NCI-H446 (cell line): Measurements from ENCODE around the gene SH3RF1.

Experiments
- DNase-seq, 2 experiments: peaks; one replicate each; lab custom pipeline; 2025; lab: John Stamatoyannopoulos, UW

SH3RF1 gene

DNA sequence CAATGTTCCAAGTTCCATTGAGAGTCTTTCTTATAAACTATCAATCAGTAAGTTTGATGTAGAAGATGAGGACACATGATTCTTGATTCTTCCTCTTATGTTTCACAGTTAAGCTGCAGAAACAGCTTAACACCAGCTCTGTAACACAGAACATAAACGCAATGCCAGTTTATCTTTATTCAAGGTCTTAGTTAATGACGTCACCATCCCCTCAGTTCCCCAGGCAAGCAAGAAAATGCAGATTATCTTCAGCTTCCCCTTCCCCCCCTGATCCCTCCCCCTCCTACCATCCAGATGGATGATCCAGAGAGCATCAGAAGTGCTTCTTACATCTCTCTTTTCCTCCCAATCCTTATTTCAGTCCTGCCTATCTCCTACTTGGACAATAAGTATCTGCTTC lies 4.4 kb upstream of the SH3RF1 start:
- no peak for DNase-seq

DNA sequence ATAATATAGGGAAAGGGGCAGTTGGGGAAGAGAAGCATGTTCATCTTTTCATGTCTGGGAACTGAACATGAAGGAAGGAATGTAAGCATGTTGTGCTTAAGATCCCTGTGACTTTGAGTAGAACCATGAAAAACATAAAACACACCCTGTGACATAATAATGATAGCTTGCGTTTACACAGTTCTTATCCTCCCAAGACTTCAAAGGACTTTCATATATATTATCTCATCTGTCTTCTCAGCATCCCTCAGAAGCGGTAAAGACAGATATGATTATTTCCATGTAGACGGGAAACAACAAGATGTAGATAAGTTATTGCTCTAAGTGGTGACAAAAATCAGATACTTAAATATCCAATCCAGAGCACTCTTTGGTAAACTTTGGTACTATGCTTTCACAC lies 3.3 kb upstream of the SH3RF1 start:
- DNase-seq: no peak

DNA sequence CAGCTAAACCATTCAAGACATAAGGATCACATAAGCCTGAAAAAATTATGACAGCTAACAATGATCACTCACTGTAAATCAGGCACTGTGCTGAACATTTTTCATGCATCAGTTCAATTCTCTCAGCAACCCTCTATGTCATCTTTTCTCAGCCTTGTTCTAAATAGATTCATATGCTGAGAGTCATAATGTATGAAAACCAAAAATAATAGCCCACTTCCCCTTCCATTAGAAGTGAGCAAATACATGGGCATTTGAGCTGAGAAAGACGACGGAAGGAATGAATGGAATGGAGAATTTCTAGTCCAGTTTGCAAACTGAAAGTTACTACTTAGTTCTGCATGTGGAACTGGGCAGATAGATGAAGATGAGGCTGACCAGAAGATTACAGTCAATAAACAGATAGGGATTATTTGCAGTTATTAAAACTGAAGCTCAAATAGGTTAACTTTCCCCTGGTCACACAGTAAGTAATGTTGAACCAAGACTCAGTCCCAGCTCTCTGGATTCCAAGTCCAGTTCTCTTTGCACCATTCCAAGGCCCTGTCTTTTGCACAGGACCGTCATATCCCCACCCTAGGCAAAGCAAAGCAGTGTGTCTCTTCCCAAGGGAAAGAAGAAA lies 1.6 kb upstream of the SH3RF1 start:
- DNase-seq: no peak

DNA sequence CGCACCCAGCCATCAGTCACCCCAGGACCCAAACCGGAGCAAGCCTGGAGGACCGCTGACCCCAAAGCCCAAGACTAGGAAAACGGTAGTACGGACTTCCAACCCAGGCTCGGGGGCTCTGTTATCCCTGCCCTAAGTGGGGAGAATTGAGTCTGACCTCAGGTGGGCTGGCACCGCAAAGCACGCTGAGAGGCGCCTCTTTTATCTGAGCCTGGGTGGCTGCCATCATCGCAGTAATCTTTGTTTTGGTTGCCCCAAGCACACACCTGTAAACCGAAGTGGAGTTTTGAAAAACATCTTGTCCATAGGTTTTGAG lies 894 bp upstream of the SH3RF1 start:
- DNase-seq: no peak

DNA sequence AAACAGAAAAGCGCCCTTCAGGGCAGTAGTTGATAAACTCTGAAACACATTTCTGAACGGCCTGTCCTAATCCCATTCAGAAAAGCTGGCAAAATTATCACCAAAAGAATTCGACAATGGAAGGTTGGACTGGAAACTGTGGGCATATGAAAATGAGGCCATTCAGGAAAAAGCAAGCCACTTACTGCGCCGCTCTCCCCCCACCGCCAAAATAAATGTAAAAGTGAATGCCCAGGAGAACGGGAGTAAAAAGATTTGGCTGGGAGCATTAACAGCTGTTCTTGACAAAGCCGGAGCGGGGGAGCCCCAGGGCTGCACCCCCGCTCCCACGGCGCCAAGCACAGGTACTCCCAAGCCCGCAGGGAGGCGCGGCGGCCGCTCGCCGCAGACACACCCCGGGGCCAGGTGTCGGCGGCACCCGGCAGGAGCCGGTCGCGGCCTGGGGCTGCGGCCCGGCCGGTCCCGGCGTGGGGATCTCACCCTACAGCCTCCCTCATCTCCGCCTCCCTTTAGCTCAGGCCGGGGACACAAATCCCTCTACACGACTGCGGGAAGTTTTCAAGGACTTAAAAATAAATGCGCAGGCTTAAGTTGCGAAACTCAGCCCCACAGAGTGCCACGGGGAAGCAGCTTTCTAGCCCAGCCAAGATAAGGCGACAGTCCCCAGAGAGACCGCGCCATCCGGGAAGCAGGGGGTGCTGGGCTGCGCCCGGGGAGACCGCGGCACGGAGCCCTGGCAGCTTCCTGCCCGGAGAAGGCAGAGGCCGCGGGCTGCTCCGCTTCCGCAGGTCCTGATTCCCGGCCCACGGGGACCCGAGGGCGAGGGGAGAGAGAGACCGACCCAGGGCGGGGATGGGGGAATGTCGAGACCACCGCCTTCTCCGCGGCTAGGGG lies 593 bp downstream of the SH3RF1 start:
- peak in 1 of 2 experiments; percentile 38 for DNase-seq

DNA sequence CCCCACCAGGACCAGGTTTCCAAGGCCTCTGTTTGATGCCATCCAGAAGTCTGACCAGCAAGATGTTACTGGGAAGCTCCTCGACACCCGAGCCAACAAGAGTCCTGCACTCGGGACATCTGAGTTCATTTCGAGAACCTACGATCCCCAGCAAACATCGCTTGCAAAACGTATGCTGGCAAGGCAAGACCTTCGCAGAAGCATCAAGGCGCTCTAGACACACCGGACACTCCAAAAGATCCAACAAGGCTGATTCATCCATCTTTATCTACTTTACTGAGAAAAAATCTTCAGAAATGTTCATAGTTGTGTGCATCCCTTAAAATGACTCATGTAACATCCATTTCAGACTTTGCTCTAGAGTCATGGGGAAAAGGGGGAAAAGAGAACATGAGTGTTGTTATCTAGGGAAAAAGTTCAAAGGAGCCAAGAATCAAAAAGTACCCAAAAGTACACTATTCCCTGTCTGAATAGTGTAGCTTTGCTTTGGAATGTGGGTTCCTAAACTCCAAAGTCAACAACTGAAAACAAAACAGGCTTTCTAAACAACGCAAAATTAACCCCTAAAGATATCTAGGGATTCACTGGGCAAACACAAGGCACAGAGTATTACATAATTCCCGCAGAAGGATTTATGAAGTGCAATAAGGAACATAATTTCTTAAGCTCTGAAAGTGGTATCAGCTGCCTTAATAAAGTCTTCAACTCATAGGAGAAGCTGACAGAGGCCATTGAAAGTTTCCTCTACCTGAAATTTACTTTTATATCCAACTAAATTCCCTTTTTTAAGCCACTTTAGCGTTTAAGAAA lies 1.6 kb downstream of the SH3RF1 start:
- no peak for DNase-seq

DNA sequence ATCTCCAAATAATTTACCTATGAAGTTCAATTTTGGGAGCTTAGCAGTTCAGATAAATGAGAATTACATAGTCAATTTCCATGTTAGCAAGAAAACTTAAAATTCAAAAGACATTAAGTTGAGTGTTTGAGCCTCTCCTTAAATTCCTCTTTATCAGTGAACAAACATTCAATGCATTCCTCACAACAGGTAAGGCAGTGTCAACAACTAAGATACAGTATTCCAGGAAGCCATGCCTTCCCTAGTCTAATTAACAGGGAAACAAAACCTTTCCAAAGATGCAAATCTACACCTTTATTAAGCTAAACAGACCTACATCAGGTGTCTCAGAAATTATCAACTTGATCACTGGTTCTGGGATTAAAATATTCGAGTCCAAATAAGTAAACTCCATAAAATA lies 3.7 kb downstream of the SH3RF1 start:
- no peak for DNase-seq

DNA sequence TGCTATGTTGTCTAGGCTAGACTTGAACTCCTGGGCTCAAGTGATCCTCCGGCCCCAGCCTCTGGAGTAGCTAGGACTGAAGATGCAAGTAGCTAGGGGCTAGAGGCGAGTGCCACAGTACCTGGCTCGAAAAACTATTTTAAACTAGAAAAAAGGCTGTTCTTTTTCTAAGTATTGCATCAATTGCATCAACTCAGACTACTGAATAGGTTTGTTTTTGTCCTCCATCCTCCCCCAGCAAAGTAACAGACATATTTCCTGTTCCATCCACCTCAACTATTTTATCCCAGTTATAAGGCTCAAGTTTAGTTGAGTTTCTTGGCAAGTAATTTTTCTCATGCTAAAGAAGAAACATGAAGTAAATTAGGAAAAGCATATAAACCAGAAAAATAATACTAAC lies 4.1 kb downstream of the SH3RF1 start:
- no peak for DNase-seq

DNA sequence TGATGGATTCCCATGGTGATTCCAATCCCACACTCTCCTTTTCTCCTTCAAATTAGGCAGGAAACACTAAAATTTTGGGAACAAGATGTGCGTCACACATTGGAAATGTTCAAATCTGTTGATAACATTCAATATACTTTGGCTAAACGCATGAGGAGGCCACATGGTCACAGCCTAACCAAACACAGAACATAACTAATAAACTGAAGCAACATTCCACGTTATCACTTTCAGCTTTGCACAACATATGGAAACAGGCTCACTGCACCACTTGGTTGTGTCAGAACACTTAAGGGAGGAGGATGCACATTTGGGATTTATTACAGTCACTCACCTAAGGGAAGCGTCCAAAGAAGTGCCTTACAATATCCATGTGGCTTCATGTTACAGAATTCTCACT lies 4.7 kb downstream of the SH3RF1 start:
- DNase-seq: no peak

DNA sequence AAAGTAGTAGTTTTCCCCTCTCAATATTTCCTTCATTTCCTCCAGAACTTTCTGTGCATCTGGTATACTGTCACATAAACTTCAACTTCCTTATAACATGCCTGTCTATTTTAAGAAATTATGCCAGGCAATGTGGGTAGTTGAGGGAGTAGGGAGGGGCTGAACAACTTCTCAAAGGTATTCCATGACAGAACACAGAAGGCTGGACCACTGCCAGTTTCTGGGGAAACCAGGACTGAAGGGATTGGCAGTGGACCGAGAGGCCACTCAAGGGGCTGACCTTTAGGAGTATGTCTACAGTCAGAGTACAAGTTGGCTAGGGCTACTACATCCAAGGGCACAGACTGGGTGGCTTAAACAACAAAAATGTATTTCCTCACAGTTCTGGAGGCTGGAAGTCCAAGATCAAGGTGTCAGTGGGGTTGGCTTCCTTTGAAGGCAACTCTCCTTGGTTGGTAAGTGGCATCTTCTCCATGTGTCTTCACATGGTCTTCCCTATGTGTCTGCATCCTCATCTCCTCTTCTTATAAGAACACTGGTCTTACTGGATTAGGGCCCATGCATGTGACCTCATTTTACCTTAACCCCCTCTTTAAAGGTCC lies 6.9 kb downstream of the SH3RF1 start:
- DNase-seq: no peak

DNA sequence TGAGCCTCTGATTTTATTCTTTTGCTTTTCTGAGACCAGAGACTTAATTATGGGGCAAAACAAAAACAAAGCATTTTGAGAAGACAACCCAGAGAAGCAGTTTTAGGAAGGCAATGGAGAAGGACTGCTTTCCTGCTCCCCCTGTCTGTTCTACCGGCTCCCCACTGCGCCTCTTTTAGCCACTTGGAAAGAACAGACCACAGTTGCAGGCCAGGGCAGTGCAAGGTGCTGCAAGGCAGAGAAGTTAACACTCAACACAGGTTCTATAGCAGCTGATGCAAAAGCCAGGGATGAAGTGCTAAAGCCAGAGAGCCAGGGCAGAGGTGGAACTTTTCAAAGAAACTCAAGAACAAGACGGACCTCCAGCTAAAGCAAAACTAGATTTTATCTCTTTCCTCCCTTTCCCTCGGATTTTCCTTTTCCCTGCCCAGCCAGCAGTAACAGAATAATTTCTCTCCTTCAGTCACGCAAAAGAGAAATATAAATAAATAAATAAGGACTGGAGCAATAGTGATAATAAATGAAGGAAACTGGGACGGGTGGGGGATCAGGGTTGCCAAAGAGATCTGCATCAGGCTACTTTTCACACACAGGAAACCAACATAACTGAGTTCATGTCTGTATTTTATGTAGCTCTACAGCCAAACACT lies 10.4 kb downstream of the SH3RF1 start:
- DNase-seq: no peak

DNA sequence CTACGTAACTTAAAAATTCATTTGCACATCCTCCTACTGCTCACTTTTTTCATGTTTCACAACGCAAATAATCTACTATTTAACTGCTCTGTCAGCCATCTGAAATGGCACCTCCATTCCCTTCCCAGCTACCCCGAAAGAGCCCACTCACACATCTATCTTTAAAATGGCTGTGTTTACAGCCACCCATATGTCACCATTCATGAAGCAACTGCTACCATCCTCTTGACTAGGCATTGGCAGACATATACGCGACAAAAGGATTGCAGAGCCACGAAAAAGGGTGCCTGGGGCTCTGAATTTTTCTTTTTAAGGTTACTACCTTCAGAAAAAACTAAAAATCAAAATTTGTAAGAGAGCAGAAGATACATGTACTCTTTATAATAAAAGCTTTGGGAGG lies 11.5 kb downstream of the SH3RF1 start:
- DNase-seq: no peak

DNA sequence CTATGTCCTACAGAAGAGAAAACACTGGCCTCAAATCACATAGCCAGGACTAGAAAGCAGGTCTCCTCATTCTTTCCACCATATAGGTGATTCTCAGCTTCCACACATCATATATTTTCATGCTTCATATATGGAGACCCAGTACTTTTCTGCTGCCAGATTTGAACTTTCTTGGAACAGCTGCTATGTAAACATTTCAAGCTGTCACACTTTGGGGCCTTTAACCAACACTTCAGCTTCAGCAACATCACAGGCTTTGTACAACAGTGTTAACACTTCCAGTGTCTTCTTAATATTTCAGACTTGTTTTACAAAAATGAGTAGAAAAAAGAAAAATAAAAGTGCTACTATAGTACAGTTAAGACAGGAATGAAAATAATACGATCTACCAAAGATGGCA lies 12.6 kb downstream of the SH3RF1 start:
- DNase-seq: peak; percentile 16 to 78

DNA sequence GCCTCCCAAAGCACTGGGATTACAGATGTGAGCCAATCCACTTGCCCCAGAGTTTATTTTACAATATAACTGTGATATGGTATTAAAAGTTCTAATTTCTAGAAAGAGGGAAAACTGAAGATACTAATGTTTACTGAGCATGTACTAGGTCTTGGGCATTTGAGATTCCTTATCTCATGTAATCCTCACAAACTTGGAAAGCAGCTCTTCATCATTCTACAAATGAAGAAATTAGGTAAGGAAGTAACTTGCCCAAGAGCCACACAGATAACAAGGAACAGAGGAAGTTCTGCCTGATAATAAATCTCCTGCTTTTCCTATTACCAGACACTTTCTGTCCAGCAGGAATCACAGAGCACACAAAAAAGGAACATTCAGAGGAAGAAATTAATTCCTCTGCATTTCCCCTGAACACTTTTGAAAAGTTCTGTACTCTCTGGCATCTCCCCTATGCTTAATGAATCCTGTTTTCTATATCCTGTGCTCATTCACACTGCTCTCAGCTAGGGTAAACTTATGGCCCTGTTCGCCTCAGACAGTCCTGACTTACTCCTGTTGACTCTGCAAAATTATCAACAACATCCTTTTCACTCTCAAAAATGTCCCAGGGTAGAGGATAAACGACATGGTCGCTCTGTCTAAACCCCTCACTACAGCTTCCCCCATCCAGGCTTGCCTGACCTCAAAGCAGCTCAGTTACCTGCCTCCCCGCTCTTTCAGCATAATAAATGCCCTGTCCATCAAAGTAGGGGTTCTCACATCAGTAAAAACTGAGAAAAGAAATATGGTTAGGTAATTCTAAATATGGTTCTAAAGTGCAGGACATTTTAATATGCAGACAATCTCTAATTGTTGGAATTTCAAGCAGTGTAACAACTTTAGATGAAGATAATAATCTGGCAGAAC lies 13.6 kb downstream of the SH3RF1 start:
- no peak for DNase-seq

DNA sequence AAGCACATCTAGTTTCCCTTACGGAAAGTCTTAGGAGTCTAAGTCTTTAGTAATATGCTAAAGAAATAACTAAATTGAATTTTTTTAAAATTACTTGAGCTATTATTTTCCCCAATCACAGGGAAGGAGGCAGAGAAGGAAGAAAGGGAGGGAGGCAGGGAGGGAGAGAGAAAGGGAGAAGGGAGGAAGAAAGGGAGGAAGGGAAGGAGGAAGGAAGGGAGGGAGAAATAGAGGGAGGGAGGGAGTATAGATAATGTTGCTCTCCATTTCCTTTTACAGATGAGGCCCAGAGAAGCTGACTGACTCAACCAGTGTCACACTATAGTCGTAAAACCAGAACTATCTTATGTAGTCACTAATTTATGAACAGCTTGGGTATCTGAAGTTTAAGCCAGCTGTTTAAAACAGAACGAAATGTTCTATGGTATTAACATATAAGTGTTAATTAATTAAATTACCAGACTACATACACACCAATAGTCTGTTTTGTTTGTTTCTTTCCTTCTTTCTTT lies 14.6 kb downstream of the SH3RF1 start:
- no peak for DNase-seq

DNA sequence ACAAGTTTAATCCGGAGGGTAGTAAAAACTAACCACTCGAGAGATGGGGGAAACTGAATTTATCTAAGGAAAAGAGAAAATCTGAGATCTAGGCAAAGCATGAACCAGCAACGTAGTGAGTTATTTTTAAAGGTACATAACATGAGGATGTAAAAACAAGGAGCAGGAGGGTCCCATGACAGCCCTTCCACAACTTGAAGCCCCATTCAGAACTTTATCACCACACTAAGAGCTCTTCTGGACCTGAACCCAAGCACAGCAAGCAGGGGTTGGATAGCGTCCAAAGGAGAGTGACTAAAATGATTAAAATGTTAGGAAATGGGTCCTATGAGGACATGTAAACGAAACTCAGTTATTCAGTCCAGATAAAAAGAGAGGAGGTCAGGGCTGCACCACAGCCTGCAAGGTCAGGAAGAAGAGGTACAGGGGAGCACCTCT lies 16.2 kb downstream of the SH3RF1 start:
- DNase-seq: peak in 1 of 2 experiments; percentile 52

DNA sequence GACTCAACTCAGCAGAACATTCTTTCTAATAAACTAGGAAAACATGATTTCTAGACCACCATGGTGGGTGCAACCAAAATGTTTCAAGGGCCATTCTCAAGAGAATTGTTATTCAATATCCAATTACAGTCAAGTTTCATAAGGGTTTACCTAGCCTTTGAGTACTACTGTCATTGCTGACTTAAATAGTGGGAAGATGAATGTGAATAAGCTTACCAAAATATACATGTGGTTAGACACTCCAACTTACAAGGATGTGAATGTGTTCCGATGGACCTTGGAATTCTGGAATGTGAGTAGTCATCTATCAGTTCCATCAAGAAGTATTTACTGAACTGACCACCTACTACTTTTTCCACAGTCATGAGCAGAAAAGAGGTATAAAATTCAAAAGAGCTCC lies 16.9 kb downstream of the SH3RF1 start:
- DNase-seq: no peak

DNA sequence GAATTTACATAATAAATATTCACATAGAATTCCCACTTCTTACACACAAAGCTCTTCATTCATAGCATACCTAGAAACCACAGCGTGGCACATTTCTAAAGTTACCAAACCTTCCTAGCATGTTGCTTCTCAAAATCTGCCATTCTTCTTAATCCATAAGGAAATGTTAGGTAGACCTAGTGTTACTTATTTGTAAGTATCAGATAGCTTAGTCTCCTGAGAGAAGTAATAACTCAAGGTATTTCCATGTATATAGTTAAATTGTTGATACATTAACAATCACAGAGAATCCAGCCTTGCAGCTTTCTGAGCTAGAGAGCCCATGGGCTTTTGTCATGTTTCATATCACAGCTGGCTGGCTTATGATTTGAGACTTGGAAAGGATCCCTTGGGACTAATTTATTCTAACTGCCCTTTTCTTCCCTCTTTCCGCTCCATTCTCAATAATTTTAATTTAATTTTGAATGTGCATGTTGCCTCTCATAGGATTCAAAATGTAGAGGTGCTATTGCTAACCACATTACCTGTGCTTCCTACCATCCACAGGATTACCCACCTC lies 17.6 kb downstream of the SH3RF1 start:
- peak in 1 of 2 experiments; percentile 57 for DNase-seq

DNA sequence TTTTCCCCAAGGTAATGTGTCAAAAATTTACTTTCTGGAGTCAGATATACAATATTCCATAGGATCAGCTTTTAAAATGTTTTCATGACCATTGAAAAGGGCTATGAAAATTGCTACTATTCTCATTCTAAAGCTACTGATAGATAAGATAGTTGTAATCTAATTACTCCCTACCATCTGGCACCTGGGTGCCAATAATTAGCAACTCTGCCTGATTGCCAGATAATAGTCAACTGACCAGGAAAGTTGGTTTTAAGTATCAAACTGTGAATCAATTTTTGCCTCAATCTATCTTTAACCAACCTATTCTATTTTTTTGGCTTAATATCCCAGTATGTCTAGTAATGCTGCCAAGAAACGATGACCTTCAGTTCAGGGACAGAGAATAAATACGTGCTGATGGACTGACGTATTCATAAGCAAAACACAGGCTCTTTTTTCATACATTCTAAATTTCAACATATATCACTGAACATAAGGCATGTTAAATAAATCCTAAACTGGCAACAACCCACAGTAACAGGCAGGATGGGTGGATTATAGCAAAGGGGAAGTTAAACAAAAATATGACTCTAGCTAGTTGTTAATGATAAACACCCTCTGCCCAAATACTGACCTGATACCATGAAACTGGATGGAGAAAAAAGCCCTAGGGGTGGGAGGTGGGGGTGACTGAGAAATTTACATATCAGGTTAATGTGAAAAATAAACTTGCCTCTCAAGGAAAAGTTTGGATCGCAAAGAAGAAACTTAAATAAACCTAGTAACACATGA lies 18.2 kb downstream of the SH3RF1 start:
- peak in 1 of 2 experiments; percentile 39 for DNase-seq
